ENCODE data around the gene TBX1.

TBX1 gene

GRCh38 chr22:19716041-19716828 is 44.3 kb upstream of the TBX1 start:
- no peak overlapping the region for H3K4me3 ChIP-seq (ENCODE audit: control insufficient read depth, low read depth, low read length)
- TF ChIP-seq CTCF (IDR thresholded peaks at IDR 0.05; ENCODE audit: control insufficient read depth, insufficient read depth, low read depth, low read length, missing control alignments): no peak
- no peak for DNase-seq (ENCODE audit: low read depth)

- no peak overlapping the region for H3K4me3 ChIP-seq (ENCODE audit: control insufficient read depth, low read depth, low read length)
- no peak for TF ChIP-seq CTCF (IDR thresholded peaks at IDR 0.05; ENCODE audit: control insufficient read depth, insufficient read depth, low read depth, low read length, missing control alignments)
- DNase-seq (ENCODE audit: low read depth): no peak
Measured at GRCh38 chr22:19716829-19717105, 43.8 kb upstream of the TBX1 start.

GRCh38 chr22:19717181-19717580 is 43.4 kb upstream of the TBX1 start:
- no peak for DNase-seq (ENCODE audit: low read depth)
- no peak overlapping the region for H3K4me3 ChIP-seq (ENCODE audit: control insufficient read depth, low read depth, low read length)
- no peak for TF ChIP-seq CTCF (IDR thresholded peaks at IDR 0.05; ENCODE audit: control insufficient read depth, insufficient read depth, low read depth, low read length, missing control alignments)

GRCh38 chr22:19717691-19718455 is 42.7 kb upstream of the TBX1 start:
- no peak for DNase-seq (ENCODE audit: low read depth)
- peak; percentile 60 for TF ChIP-seq CTCF (IDR thresholded peaks at IDR 0.05; ENCODE audit: control insufficient read depth, insufficient read depth, low read depth, low read length, missing control alignments)
- H3K4me3 ChIP-seq (ENCODE audit: control insufficient read depth, low read depth, low read length): peak overlapping the region; percentile 65

GRCh38 chr22:19718456-19719049 is 42.0 kb upstream of the TBX1 start:
- no peak for TF ChIP-seq CTCF (IDR thresholded peaks at IDR 0.05; ENCODE audit: control insufficient read depth, insufficient read depth, low read depth, low read length, missing control alignments)
- peak overlapping the region; percentile 65 for H3K4me3 ChIP-seq (ENCODE audit: control insufficient read depth, low read depth, low read length)
- no peak for DNase-seq (ENCODE audit: low read depth)

- peak overlapping the region; percentile 65 for H3K4me3 ChIP-seq (ENCODE audit: control insufficient read depth, low read depth, low read length)
- no peak for TF ChIP-seq CTCF (IDR thresholded peaks at IDR 0.05; ENCODE audit: control insufficient read depth, insufficient read depth, low read depth, low read length, missing control alignments)
- no peak for DNase-seq (ENCODE audit: low read depth)
Measured at GRCh38 chr22:19719050-19719482, 41.5 kb upstream of the TBX1 start.

All from AG09309 (cell line).